HG03066 (cell line): ENCODE results near the gene C7orf57.
"Not testable (repeated sequence)": the region's sequence is repeated elsewhere in the genome, so short reads cannot be mapped to it uniquely, and the experiment has no call there.

ENCODE experiments used
- ATAC-seq: cut with Tn5 transposase; IDR thresholded peaks from one replicate; pipeline ENCODE4 v1.9.1; 2021; ENCODE audit warnings: low read depth; ENCODE audit not compliant: unreplicated experiment

C7orf57 gene

DNA sequence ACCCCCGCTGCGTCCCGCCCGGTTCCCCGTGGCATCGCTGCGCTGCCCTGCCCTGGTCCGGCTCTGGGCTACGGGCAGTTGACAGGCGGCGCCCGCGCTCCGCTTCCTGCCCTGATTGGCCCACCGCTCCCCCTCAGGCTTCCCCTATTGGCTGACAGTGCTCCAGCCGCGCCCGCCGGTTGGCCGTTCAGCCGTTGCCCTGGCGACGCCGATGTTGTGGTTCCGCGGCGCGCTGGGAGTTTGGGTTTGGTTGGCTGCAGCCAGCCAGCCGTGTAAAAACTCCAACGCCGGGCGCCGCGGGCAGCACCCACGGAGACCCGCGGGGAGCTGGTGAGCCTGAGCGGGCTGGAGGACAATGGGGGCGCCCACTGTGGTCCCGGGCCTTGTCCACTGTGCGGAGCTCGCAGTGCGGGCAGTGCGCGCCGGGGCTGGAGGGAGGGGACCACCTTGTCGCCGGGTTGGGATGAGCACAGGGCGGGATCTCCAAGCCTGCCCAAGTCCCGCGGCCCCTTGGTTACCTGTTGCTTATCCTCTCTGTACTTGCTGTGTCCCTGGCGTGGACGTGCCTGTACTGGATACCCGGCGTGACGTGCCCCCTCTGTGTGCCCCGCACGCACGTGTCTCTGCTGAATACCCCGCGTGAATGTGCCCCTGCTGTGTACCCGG, at the start of gene C7orf57:
Gene C7orf57, plus strand, starts transcription at position 243 of the 666 bp plus-strand sequence. CDS start 766 bp downstream, outside the sequence.
- ATAC-seq = peak; percentile 97

DNA sequence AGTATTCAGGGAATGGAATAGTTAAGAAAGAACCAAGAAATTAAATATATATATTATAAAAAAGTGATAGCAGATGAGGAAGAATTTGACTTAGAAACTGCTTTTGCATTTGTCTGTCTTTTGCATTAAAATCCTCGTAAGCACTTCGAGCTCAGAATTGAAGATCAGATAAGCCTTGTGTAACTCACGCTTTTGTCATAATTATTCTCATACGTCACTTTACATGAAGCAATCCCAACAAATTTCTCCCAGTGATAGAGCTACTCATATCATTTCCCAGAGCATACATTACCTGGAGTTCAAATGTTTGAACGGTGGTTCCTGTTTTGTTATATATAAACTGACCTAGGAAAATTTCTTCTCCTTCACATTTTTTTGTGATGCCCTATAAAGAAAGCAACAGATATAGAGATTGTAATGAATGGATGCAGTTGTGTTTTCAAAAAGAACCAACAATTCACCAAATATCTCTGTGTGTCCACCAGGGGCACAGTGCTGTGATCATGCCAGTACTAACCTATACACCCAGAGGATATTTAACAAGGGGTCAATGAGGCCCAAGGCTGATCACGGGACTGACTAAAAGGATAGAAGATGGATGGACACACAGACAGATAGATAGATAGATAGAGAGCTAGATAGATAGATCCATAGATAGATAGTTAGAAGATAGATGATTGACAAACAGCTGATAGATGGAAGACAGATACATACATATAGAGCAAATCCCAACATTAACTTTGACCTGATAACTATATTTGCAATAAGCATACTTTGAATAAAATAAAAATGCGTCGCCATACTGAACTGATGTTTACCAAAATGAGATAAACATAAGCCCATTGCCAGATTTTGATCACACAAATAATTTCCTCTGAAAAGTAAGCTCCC, 46.6 kb upstream of the C7orf57 start:
- no peak for ATAC-seq

DNA sequence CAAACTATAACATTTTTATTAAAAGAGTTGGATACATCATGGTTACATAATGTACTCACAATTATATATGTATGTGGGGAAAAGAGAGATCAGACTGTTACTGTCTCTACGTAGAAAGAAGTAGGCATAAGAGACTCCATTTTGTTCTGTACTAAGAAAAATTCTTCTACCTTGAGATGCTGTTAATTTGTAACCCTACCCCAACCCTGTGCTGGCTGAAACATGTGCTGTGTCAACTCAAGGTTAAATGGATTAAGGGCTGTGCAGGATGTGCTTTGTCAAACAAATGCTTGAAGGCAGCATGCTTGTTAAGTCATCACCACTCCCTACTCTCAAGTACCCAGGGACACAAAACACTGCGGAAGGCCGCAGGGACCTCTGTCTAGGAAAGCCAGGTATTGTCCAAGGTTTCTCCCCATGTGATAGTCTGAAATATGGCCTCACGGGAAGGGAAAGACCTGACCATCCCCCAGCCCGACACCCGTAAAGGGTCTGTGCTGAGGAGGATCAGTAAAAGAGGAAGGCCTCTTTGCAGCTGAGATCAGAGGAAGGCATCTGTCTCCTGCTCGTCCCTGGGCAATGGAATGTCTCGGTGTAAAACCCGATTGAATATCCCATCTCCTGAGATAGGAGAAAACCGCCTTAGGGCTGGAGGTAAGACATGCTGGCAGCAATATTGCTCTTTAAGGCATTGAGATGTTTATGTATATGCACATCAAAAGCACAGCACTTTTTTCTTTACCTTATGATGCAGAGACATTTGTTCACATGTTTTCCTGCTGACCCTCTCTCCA, 45.5 kb upstream of the C7orf57 start:
- not testable (repeated sequence) for ATAC-seq

DNA sequence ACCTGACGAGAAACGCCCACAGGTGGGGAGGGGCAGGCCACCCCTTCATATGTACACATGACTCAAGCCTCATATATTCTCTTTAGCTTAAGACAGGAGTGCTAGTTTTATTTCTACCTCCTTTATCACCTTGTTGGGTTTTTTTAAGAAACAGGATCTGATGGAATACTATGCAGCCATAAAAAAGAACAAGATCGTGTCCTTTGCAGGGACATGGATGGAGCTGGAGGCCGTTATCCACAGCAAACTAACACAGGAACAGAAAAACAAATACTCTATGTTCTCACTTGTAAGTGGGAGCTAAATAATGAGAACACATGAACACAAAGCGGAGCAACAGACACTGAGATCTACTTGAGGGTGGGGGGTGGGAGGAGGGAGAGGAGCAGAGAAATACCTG, 44.8 kb upstream of the C7orf57 start:
- no peak for ATAC-seq

DNA sequence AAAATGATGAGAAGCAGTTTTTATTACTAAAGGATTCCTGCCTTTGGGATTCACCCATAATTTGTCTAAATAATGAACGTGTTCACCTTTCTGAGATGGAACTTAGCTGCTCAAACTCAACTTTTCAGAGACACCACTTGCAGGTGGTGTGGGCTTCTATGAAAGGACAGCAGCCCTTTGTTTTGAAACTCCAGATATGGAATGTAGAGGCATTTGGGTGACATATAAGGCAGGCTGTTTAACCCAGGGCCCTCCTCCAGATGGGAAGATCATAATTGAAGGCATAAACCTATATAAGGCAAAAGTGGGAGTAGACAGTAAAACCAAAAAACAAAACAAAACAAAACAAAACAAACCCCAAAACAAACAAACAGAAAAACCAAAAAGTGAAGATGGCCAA, 44.1 kb upstream of the C7orf57 start:
- no peak for ATAC-seq

DNA sequence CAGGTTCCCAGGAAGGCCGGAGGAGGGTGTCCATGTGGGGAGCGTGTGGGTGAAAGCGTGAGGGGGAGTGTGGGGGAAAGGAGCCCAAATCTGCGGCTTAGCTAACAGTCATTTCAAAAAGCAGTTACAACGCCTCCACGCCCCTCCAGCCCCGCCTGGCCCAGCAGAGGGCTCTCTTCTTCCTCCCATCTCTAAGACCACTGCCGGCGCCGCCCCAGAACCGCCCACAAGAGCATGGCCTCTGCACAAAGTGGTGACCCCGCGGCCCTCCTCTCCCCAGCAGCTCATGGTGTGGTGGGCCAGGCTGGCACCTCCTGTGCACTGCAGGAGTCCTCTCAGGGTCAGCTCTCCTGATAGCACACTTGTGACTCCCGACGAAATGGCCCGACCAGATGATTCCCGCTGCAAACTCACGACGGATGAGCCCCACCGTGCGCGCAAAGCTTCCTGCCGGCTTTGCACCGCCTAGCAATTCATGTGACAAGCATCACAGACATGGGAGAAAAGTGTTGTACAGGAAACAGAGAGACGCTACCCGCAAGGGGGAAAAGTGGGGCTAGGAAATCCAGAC, 43.5 kb upstream of the C7orf57 start:
- peak; percentile 98 for ATAC-seq

DNA sequence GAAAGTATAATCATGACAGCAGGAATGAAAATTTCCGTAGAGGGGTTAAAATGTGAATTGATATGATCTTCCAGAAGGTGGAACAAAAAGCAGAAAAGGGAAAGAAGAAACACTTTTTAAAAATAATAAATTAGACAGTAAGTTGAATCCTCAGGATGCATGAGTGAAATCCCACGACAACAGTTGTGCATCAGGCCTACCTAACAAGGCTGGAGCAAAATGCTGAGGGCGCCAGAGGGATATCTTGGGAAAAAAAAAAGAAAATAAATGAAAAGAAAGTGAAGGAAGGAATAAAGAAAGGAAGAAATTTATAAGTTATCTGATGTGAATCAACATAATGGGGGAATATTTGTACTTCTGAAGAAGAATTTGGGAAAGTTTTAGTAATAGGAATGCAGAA, 42.9 kb upstream of the C7orf57 start:
- no peak for ATAC-seq

DNA sequence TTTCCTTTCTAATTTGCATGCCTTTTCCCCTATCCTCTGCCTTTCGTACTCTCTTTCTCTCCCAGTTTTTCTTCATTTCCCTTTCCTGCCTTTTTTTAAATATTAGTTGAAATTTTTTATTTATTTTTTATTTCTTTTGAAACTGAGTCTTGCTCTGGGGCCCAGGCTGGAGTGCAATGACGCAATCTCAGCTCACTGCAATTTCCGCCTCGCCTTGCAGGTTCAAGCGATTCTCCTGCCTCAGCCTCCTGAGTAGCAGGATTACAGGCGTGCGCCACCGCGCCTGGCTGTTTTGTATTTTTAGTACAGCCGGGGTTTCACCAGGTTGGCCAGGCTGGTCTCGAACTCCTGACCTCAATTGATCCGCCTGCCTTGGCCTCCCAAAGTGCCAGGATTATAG, 35.9 kb upstream of the C7orf57 start:
- no peak for ATAC-seq

DNA sequence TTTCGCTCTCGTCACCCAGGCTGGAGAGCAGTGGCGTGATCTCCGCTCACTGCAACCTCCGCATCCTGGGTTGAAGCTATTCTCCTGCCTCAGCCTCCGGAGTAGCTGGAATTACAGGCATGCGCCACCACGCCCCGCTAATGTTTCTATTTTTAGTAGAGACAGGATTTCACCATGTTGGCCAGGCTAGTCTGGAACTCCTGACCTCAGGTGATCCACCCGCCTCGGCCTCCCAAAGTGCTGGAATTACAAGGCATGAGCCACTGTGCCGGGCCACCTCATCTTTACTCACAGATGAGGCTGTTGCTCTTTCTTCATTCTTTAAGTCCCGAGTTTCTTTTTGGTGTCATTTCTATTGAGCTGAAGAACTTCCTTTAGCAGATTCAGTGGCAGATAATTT, 35.2 kb upstream of the C7orf57 start:
- not testable (repeated sequence) for ATAC-seq

DNA sequence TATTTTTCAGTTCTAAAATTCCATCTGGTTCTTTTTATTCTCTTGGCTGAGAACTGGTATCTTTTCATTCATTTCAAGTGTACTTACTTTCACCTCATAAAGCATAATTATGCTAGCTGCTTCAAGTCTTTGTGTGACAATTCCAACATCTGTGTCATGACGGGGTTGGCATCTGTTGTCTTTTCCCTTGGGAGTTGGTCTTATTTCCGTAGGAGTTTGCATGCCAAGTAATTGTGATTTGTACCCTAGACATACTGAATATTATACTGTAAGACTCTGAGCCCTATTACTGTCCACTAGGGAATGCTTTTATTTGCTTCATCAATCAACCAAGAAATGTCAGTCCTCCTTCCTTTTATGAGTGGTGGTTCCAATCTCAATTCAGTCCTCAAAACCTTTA, 31.3 kb upstream of the C7orf57 start:
- ATAC-seq = no peak

DNA sequence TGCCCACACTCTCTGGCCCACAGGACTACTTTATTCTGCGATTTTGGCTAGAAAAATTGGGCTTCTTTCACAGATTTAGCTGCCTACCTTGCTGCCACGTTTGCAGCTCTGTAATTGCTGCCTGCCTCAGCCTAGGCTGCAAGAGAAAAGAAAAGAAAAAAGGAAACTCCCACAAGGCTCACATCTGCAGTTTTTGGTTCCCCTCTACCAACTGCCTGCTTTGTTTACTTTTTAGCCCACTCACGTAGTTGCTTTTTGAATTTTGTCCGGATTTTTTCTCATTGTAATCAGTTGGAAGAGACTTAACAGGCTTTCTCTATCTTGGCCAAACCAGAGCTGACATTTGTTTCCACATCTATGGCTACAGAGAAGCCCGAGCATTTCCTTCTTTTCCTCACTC, 30.7 kb upstream of the C7orf57 start:
- ATAC-seq = no peak

DNA sequence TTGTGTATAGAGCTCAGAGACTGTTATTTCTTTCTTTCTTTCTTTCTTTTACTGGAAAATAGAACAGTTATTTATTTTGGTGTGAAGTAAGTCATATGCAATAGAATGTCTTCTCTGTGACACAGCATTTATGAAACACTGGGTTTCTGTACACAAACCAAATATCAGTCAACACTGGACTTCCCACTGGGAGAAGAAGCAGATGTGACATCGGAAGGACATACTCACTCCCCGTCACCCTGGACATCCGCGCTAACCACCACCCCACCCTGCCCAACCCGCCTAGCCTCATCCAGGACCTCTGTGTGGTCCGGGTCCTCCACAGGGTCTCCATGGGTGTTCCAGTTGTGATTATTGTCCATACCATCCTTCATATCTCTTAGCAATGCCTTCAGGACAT, 28.5 kb upstream of the C7orf57 start:
- ATAC-seq = no peak

DNA sequence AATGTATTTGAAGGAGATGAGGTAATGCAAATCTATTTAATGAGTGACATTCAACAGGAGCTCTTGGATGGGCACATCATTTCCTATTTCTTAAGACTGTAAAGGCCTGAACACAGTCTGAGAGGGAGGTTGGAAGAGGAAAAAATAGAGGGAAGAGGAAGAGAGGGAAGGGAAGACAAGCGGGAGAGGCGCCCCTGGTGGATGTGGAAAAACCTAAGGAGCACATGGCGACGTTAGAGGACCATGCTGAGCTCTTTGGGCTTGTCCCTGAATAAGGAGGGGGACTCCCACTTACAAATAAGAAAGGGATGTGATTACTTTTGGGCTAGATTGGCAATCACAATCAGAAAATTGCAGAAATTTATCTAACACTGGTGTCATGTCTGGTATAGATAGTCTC, 26.1 kb upstream of the C7orf57 start:
- no peak for ATAC-seq

DNA sequence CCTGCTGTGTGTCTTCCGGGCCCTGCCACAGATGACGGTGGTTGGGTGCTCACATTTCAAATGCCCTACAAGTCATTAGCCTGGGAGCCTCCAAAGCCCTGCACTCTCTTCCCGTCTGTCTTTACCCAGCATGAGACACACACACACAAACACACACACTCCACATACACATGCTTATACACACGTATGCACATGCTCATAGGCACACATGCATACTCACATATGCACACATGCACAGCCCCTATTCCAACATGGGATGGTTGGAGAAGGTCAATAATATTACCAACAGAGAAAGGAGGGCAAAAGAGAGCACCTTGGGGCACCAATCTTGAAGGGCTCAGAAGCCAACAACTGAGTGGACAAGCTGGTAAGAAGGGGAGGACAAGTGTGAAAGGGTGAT, 25.4 kb upstream of the C7orf57 start:
- no peak for ATAC-seq

DNA sequence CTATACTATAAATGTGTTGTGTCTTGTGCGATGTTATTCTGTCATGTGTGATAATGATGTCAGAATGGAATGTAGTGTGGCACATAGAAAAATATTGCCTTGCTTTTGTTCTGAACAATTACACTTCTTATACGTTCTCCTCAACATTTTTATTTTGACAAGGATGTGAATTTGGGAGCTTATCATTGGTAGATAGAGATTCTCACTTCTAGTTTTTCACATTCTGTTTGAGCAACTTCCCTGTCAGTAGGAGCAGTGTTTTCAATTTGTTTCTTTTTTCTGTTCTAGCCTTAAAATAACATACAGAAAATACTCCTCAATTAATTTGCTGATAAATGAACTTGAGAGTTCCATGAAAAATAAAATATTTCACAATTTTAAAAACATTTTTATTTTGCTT, 24.0 kb upstream of the C7orf57 start:
- no peak for ATAC-seq

DNA sequence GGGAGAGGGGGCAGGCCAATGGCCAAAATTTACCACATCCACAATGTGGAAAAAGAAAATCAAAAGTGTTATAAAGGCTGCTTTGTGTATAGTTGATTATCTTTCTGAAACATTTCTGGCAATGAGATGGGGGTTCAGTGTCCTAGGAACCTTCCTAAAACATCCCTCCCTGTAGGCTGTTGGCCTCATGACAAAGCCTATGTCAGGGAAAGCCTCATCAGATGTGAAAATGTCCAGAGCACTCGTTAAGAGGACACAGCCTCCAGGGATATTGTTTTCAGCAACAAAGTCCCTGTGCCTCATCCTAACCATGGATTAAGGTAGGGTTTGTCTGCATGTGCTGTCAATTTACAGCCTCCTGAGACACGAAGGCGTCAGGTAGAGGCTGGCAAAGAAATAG, 23.4 kb upstream of the C7orf57 start:
- no peak for ATAC-seq

DNA sequence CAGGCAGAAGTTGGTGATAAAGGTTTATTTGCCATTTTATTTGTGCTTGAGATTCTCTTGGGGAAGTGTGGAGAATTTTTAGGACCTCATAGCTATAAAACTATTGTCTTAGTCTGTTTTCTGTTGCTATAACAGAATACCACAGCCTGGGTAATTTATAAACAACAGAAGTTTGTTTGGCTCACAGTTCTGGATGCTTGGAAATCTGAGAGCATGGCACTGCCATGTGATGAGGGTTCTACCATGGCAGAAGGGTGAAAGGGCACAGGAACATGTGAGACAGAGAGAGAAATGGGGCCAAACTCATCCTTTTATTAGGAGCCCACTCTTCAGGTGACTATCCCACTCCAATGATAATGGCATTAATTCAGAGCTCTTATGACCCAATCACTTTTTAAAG, 18.7 kb upstream of the C7orf57 start:
- ATAC-seq = no peak

DNA sequence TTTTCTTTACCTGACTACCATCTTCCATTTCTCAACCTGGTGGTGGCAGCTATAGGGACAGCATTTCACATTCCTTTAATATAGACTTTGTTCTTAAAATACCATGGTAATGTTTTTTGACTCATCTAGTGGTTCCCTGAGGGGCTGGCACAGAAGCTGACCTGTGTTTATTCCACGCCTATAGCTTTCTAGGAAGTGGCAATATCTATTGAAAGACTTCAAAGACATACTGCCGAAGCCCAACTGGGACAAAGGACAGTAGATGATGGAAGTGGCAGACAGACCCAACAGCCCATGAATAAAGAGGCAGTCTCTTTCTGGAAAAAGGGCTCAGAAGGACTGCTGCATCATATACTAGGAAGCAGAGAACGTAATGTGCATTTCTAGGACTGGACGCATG, 17.7 kb upstream of the C7orf57 start:
- no peak for ATAC-seq

DNA sequence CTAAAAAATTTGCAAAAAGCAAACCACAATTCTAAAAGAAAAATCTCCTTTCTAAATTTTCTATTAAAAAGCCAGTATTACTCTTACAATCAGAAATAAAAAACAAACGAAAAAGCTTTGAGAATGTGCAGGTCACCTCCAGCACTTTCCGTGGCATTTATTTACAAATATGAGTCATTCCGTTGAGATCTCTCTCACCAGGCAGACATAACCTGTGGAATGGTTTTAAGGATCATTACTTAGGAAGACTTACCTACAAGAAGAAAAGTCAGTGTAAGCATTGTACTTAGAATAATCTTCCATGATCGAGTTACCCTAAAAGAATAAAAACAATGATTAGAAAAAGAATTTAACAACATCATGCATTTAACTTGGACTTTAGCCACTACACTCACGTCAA, 9.7 kb upstream of the C7orf57 start:
- no peak for ATAC-seq

DNA sequence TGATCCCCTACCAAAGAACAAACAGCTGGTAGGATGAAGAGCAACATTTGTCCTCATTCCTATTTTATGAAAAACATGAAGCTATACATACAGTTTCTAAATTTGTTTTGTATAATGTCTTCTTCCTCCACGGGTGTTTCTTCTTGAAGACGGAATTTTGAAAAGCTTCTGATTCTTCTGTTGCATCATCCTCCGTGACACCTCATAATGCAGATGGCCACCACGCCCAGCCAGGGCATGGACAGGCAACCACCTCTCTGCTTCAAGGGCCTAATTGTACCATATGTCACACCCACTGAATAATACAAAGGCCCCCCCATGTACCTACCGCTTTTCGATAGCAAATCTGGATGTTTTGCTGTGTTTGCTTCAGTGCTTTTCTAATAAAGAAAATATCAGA, 6.4 kb upstream of the C7orf57 start, which contains the start of gene SUN3:
Gene SUN3, minus strand, starts transcription at position 170 of the 400 bp plus-strand sequence. Its CDS starts 169 bp downstream, at position 1.
- no peak for ATAC-seq

DNA sequence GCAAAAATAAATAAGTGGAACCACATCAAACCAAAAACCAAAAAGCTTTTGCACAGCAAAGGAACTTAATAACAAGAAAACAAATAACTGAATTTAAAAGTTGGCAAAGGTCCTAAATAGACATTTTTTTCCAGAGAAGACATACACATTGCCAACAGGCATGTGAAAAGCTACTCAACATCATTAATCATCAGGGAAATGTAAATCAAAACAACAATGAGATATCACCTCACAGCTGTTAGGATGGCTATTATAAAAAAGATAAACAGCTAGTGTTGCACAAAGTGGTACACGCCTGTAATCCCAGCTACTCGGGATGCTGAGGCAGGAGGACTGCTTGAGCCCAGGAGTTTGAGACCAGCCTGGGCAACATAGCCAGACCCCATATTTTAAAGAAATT, 4.2 kb upstream of the C7orf57 start:
- ATAC-seq = no peak
